Ovary (tissue), 9 donors: Measurements from ENCODE around the gene MYO9A. TPM values are rescaled to one million over a fixed set of nuclear protein-coding genes. Genes with fewer than 3 reads are reported as not detected.

Experiments
- DNase-seq, 5 donors: peaks; one replicate each; pipeline ENCODE4 v3.0.0-alpha.2; 2019 to 2020
- H3K27ac ChIP-seq, 2 donors: fragments of 200-600 bp; one replicate each; pipeline versions ENCODE4 v1.5.1 to v1.8.0; 2019 to 2022
- H3K27me3 ChIP-seq: fragments of 200-600 bp; one replicate; pipeline ENCODE4 v1.8.0; 2022
- H3K36me3 ChIP-seq: fragments of 200-600 bp; sonication (generic); one replicate; pipeline ENCODE4 v1.5.1; 2019
- H3K4me1 ChIP-seq: one replicate; pipeline ENCODE4 v1.8.1; 2013; ENCODE audit warnings: mild to moderate bottlenecking, moderate library complexity; ENCODE audit not compliant: insufficient read depth
- H3K4me3 ChIP-seq: fragments of 200-600 bp; sonication (generic); one replicate; pipeline ENCODE4 v1.5.1; 2017
- H3K9me3 ChIP-seq, 2 donors: fragments of 200-600 bp in 1 of 2; sonication (generic) in 1 of 2; one replicate each; pipeline versions ENCODE4 v1.5.1 to v1.8.1; 2013 to 2019; ENCODE audit warnings: mild to moderate bottlenecking in 1 of 2, moderate library complexity in 1 of 2
- EP300 ChIP-seq: sonication (generic); formaldehyde crosslinking; IDR thresholded peaks from one replicate; pipeline ENCODE4 v1.6.1; 2017; ENCODE audit warnings: antibody characterized with exemption
- POLR2A ChIP-seq: fragments of 450-650 bp; IDR thresholded peaks from one replicate; pipeline ENCODE4 v1.6.1; 2017; ENCODE audit warnings: antibody characterized with exemption, mild to moderate bottlenecking, moderate library complexity
- WGBS, 3 donors: extraction: QIAGEN DNeasy Blood & Tissue Kit in 1 of 3; methylation state at CpG; one replicate each; pipeline versions ENCODE4 v1.1.5 to v1.1.7; 2013 to 2017; 5-methylcytosine and 5-hydroxymethylcytosine counted together
- intact Hi-C, 4 donors: fragments of 100-400 bp; cut with DNase I; formaldehyde crosslinking; loops; one replicate each; pipeline versions ENCODE4 v1.11.0 to v1.15.1; 2022 to 2023
- polyA plus RNA-seq, 2 donors: library from polyadenylated mRNA; stranded (reverse); fragments of 200-250 nt in 1 of 2; fragments of 350-450 nt in 1 of 2; fragmentation: Illumina TruSeq in 1 of 2; extraction: RNeasy Lipid Tissue Mini Kit (QIAGEN cat#74804) in 1 of 2; gene quantifications; one replicate each; pipeline ENCODE4 v1.2.3, GENCODE V29; 2013 to 2014
- total RNA-seq, 7 donors: library from RNA; depleted of rRNA in 2 of 7; stranded (reverse); fragments of >200 nt in 2 of 7; fragmentation: NEBNext Ultra II Directional in 3 of 7; extraction: Animal tissue kit (Norgen Biotek cat#: 25700) in 3 of 7; gene quantifications; one replicate each; pipeline versions ENCODE4 v1.1.0 to v1.2.4, GENCODE V29; 2016 to 2023
- TF ChIP-seq, protein P1 (sequence below), 3 donors: fragments of 450-650 bp in 2 of 3; fragments of 200-600 bp in 1 of 3; IDR thresholded peaks; one replicate each; pipeline versions ENCODE4 v1.5.1 to v1.8.0; 2016 to 2022; ENCODE audit warnings: antibody characterized with exemption in 3 of 3, mild to moderate bottlenecking in 1 of 3
- donor health status: DM: no; HTN: no; CAD: no; lungs with moderate emphysema.
- donor health status: DM: no; HTN: no; CAD: no.
- donor health status: Bipolar disorder and iron deficiency.
- donor health status: DM: yes; HTN: yes; CAD: no.
- donor health status: DM: no; HTN: no; CAD: no.
- donor health status: DM: yes; HTN: yes; CAD: no.

MYO9A gene
- total and polyA plus RNA-seq, 9 donors = 8.1 to 71.6 (median 57.2) TPM

DNA sequence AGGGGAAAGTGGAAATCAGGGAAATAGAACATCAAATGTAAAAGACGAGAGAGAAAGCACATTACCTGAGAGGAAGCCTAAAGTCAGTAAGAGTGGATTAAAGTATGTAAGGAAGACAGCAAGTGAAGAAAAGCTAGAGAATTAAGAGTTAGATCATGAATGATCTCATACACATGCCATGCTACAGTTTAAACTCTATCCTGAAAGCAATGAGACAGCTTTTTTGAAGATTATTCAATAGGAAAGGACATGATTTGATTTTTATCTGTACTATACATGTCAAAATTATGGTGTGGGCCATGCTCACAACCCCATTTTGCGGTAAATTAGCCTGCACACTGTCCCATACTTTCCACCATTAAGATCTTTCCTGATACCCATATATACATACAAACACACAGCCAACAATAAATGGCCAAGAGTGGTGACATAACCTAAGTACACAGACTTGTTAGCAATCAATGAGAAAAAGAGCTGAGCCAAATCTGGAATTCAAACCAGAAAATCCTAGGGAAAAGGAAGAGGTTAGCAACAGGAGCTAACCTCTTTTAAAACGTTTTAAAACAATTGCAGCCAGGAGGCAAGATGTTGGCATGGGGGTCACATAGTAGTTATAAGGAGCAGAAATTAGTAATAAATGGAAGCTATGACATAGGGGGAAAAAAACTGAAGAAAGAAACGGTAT is 4.5 kb downstream of the MYO9A start:
- H3K9me3 ChIP-seq = no peaks in the 10 kb centered on the region
- 80 to 82% (median 80%) methylated on average over 4 of the region's 4 CpGs for WGBS, 3 donors
- H3K27ac ChIP-seq = no peak overlapping the region
- no peaks in the 10 kb centered on the region for H3K36me3 ChIP-seq
- intact Hi-C loops = no loop called here
- no peaks in the 10 kb centered on the region for H3K4me1 ChIP-seq
- no peak for DNase-seq
- H3K4me3 ChIP-seq = no peak overlapping the region
- H3K27me3 ChIP-seq = no peaks in the 10 kb centered on the region
- TF ChIP-seq POLR2A (no peak), EP300 (no peak)
- TF ChIP-seq, protein P1, sequence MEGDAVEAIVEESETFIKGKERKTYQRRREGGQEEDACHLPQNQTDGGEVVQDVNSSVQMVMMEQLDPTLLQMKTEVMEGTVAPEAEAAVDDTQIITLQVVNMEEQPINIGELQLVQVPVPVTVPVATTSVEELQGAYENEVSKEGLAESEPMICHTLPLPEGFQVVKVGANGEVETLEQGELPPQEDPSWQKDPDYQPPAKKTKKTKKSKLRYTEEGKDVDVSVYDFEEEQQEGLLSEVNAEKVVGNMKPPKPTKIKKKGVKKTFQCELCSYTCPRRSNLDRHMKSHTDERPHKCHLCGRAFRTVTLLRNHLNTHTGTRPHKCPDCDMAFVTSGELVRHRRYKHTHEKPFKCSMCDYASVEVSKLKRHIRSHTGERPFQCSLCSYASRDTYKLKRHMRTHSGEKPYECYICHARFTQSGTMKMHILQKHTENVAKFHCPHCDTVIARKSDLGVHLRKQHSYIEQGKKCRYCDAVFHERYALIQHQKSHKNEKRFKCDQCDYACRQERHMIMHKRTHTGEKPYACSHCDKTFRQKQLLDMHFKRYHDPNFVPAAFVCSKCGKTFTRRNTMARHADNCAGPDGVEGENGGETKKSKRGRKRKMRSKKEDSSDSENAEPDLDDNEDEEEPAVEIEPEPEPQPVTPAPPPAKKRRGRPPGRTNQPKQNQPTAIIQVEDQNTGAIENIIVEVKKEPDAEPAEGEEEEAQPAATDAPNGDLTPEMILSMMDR (IDR thresholded peaks at IDR 0.05) = no peak

GRCh38 chr15:72112805-72113204 is 5.1 kb downstream of the MYO9A start:
- TF ChIP-seq POLR2A = no peak
- TF ChIP-seq, protein P1 (IDR thresholded peaks at IDR 0.05) = no peak
- TF ChIP-seq EP300 = no peak
- Histone ChIP-seq H3K4me3 (no peak overlapping the region), H3K27me3 (no peaks in the 10 kb centered on the region), H3K36me3 (no peaks in the 10 kb centered on the region), H3K27ac (no peak overlapping the region), H3K4me1 (no peaks in the 10 kb centered on the region), H3K9me3 (no peaks in the 10 kb centered on the region)
- intact Hi-C loops = no loop called here
- no peak for DNase-seq

DNA sequence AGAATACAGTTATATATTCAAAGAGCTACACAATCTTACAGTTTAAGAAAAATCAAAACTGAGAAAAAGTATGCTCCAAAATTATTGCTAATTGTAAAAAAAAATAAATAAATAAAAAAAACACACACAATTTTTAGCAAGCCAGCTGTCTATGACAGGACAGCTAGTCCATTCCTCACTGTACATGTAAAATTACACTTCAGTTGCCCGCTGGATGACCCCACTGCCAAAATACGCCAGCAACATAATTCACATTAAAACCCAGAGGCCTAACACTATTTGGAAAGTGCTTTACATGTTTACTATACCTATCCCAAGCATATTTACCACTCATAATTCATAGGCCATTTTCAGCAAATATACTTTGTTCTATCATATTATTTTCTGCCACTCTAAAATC is 5.8 kb downstream of the MYO9A start:
- no peak overlapping the region for H3K4me3 ChIP-seq
- no peaks in the 10 kb centered on the region for H3K4me1 ChIP-seq
- no peaks in the 10 kb centered on the region for H3K36me3 ChIP-seq
- DNase-seq = no peak
- intact Hi-C loops = no loop called here
- H3K27ac ChIP-seq = no peak overlapping the region
- H3K27me3 ChIP-seq = no peaks in the 10 kb centered on the region
- TF ChIP-seq EP300 = no peak
- TF ChIP-seq POLR2A = no peak
- TF ChIP-seq, protein P1 (IDR thresholded peaks at IDR 0.05) = no peak
- H3K9me3 ChIP-seq = no peaks in the 10 kb centered on the region
- 25 to 53% (median 36%) methylated on average over 2 of the region's 2 CpGs for WGBS, 3 donors

GRCh38 chr15:72110355-72110754 is 7.6 kb downstream of the MYO9A start:
- intact Hi-C loops = no loop called here
- H3K4me1 ChIP-seq = no peaks in the 10 kb centered on the region
- 90 to 97% (median 95%) methylated on average over 3 of the region's 3 CpGs for WGBS, 3 donors
- H3K27ac ChIP-seq = no peak overlapping the region
- no peak overlapping the region for H3K4me3 ChIP-seq
- TF ChIP-seq POLR2A (no peak), EP300 (no peak)
- TF ChIP-seq, protein P1 (IDR thresholded peaks at IDR 0.05) = no peak
- H3K27me3 ChIP-seq = no peaks in the 10 kb centered on the region
- no peaks in the 10 kb centered on the region for H3K36me3 ChIP-seq
- no peaks in the 10 kb centered on the region for H3K9me3 ChIP-seq
- no peak for DNase-seq
